ENCODE measurements around the gene AMIGO3. TPM values are rescaled to one million over a fixed set of nuclear protein-coding genes. Genes with fewer than 3 reads are reported as not detected.

Gene AMIGO3
- total and polyA plus RNA-seq, 2 of the 8 experiments (the other 6 are each of a cell fraction or from before 2014, with no cell fraction given), result 1.6 to 8.8 TPM

DNA sequence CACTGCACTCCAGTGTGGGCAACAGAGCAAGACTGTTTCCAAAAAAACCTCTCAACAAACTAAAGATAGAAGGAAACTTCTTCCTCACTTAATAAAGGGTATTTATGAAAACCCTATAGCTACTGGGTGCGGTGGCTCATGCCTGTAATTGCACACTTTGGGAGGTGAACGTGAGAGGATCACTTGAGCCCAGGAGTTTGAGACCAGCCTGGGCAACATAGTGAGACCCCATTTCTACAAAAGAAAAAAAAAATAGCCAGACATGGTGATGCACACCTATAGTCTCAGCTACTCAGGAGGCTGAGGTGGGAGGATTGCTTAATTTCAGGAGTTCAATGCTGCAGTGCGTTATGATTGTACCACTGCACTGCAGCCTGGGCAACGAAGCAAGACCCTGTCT lies 44.5 kb upstream of the AMIGO3 start (continued):
- TF ChIP-seq, protein P1, sequence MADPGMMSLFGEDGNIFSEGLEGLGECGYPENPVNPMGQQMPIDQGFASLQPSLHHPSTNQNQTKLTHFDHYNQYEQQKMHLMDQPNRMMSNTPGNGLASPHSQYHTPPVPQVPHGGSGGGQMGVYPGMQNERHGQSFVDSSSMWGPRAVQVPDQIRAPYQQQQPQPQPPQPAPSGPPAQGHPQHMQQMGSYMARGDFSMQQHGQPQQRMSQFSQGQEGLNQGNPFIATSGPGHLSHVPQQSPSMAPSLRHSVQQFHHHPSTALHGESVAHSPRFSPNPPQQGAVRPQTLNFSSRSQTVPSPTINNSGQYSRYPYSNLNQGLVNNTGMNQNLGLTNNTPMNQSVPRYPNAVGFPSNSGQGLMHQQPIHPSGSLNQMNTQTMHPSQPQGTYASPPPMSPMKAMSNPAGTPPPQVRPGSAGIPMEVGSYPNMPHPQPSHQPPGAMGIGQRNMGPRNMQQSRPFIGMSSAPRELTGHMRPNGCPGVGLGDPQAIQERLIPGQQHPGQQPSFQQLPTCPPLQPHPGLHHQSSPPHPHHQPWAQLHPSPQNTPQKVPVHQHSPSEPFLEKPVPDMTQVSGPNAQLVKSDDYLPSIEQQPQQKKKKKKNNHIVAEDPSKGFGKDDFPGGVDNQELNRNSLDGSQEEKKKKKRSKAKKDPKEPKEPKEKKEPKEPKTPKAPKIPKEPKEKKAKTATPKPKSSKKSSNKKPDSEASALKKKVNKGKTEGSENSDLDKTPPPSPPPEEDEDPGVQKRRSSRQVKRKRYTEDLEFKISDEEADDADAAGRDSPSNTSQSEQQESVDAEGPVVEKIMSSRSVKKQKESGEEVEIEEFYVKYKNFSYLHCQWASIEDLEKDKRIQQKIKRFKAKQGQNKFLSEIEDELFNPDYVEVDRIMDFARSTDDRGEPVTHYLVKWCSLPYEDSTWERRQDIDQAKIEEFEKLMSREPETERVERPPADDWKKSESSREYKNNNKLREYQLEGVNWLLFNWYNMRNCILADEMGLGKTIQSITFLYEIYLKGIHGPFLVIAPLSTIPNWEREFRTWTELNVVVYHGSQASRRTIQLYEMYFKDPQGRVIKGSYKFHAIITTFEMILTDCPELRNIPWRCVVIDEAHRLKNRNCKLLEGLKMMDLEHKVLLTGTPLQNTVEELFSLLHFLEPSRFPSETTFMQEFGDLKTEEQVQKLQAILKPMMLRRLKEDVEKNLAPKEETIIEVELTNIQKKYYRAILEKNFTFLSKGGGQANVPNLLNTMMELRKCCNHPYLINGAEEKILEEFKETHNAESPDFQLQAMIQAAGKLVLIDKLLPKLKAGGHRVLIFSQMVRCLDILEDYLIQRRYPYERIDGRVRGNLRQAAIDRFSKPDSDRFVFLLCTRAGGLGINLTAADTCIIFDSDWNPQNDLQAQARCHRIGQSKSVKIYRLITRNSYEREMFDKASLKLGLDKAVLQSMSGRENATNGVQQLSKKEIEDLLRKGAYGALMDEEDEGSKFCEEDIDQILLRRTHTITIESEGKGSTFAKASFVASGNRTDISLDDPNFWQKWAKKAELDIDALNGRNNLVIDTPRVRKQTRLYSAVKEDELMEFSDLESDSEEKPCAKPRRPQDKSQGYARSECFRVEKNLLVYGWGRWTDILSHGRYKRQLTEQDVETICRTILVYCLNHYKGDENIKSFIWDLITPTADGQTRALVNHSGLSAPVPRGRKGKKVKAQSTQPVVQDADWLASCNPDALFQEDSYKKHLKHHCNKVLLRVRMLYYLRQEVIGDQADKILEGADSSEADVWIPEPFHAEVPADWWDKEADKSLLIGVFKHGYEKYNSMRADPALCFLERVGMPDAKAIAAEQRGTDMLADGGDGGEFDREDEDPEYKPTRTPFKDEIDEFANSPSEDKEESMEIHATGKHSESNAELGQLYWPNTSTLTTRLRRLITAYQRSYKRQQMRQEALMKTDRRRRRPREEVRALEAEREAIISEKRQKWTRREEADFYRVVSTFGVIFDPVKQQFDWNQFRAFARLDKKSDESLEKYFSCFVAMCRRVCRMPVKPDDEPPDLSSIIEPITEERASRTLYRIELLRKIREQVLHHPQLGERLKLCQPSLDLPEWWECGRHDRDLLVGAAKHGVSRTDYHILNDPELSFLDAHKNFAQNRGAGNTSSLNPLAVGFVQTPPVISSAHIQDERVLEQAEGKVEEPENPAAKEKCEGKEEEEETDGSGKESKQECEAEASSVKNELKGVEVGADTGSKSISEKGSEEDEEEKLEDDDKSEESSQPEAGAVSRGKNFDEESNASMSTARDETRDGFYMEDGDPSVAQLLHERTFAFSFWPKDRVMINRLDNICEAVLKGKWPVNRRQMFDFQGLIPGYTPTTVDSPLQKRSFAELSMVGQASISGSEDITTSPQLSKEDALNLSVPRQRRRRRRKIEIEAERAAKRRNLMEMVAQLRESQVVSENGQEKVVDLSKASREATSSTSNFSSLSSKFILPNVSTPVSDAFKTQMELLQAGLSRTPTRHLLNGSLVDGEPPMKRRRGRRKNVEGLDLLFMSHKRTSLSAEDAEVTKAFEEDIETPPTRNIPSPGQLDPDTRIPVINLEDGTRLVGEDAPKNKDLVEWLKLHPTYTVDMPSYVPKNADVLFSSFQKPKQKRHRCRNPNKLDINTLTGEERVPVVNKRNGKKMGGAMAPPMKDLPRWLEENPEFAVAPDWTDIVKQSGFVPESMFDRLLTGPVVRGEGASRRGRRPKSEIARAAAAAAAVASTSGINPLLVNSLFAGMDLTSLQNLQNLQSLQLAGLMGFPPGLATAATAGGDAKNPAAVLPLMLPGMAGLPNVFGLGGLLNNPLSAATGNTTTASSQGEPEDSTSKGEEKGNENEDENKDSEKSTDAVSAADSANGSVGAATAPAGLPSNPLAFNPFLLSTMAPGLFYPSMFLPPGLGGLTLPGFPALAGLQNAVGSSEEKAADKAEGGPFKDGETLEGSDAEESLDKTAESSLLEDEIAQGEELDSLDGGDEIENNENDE (IDR thresholded peaks at IDR 0.05; ENCODE audit: insufficient replicate concordance, low read length), result no peak
- TF ChIP-seq GTF2F1 (IDR thresholded peaks at IDR 0.05; ENCODE audit: borderline replicate concordance, low read depth, low read length), result no peak
